Lung (tissue), 12 donors: ENCODE results near the gene ADGRG4. TPM values are rescaled to one million over a fixed set of nuclear protein-coding genes. Genes with fewer than 3 reads are reported as not detected.

Source experiments
- ATAC-seq: fragments of 200-7000 bp; cut with Tn5 transposase; one replicate; pipeline ENCODE4 v1.9.1; 2020; ENCODE audit warnings: moderate number of reproducible peaks; ENCODE audit not compliant: insufficient read depth, low FRiP score
- DNase-seq, 3 donors: peaks; one replicate each; pipeline ENCODE4 v3.0.0-alpha.2; 2013 to 2017
- H3K27ac ChIP-seq, 2 donors: one replicate each; pipeline ENCODE4 v1.5.1; 2013; ENCODE audit warnings: mild to moderate bottlenecking in 2 of 2, moderate library complexity in 2 of 2, control low read depth in 1 of 2, inconsistent platforms in 1 of 2, low read depth in 1 of 2, low read length in 1 of 2
- H3K27me3 ChIP-seq, 3 donors: one replicate each; pipeline ENCODE4 v1.5.1; 2013; ENCODE audit warnings: low read length in 2 of 3; ENCODE audit not compliant: control insufficient read depth in 3 of 3, insufficient read depth in 3 of 3
- H3K36me3 ChIP-seq, 4 donors: one replicate each; pipeline ENCODE4 v1.5.1; 2013; ENCODE audit warnings: low read length in 4 of 4, mild to moderate bottlenecking in 1 of 4, moderate library complexity in 1 of 4; ENCODE audit not compliant: control insufficient read depth in 4 of 4, insufficient read depth in 4 of 4
- H3K4me1 ChIP-seq, 5 donors: one replicate each; pipeline ENCODE4 v1.5.1; 2013; ENCODE audit warnings: low read length in 5 of 5, mild to moderate bottlenecking in 2 of 5, moderate library complexity in 1 of 5; ENCODE audit not compliant: control insufficient read depth in 5 of 5, insufficient read depth in 5 of 5
- H3K4me3 ChIP-seq: one replicate; pipeline ENCODE4 v1.5.1; 2013; ENCODE audit warnings: mild to moderate bottlenecking, control low read depth, moderate library complexity
- H3K9ac ChIP-seq, 2 donors: one replicate each; pipeline ENCODE4 v1.5.1; 2013; ENCODE audit warnings: low read length in 2 of 2, control low read depth in 1 of 2; ENCODE audit not compliant: insufficient read depth in 1 of 2
- H3K9me3 ChIP-seq, 4 donors: one replicate each; pipeline ENCODE4 v1.5.1; 2013; ENCODE audit warnings: low read length in 3 of 4, mild to moderate bottlenecking in 1 of 4, moderate library complexity in 1 of 4; ENCODE audit not compliant: control insufficient read depth in 4 of 4, insufficient read depth in 3 of 4
- CTCF ChIP-seq: IDR thresholded peaks from 2 replicates; pipeline ENCODE4 v1.5.1; 2012; ENCODE audit warnings: mild to moderate bottlenecking; ENCODE audit errors: control extremely low read depth, extremely low read depth
- WGBS, 2 donors: extraction: QIAGEN DNeasy Blood & Tissue Kit; methylation state at CpG; one replicate each; pipeline ENCODE4 v1.1.7; 2013; 5-methylcytosine and 5-hydroxymethylcytosine counted together
- polyA plus RNA-seq, 2 donors: library from polyadenylated mRNA; stranded (reverse); fragments of 200-250 nt; gene quantifications; one replicate each; pipeline ENCODE4 v1.2.1, GENCODE V29; 2013
- total RNA-seq, 2 donors: library from RNA; depleted of rRNA in 1 of 2; stranded (reverse); fragments of >200 nt in 1 of 2; gene quantifications; one replicate each; pipeline ENCODE4 v1.2.1, GENCODE V29; 2014 to 2021
- donor health status: control.
- donor health status: control.
- donor health status: Bipolar disorder and iron deficiency.
- donor health status: healthy.
- donor health status: DM: yes; HTN: yes; CAD: no.

The ADGRG4 gene
- total and polyA plus RNA-seq, 4 donors: 0.03 to 0.06 TPM; not detected in 2

- Histone ChIP-seq H3K27me3 (peaks cover 0 to 7% (median 0%) of the 10 kb centered on the region in 3 donors), H3K9me3 (peaks cover 0 to 4% (median 0%) of the 10 kb centered on the region in 4 donors), H3K27ac (no peak overlapping the region), H3K4me1 (peaks cover 0 to 2% (median 0%) of the 10 kb centered on the region in 5 donors), H3K9ac (no peak overlapping the region), H3K36me3 (no peaks in the 10 kb centered on the region), H3K4me3 (no peak overlapping the region)
- no peak for TF ChIP-seq CTCF
- no peak for ATAC-seq
- 81 to 86% methylated on average over 2 of the region's 2 CpGs for WGBS, 2 donors
- DNase-seq: no peak
Measured at GRCh38 chrX:136318156-136318555, 17.4 kb downstream of the ADGRG4 start.

GRCh38 chrX:136318895-136319597 is 18.3 kb downstream of the ADGRG4 start:
- no peak overlapping the region for H3K27ac ChIP-seq
- ATAC-seq (no peak), DNase-seq (no peak)
- H3K9ac ChIP-seq: no peak overlapping the region
- H3K9me3 ChIP-seq: peaks cover 0 to 4% (median 0%) of the 10 kb centered on the region in 4 donors
- H3K36me3 ChIP-seq: no peaks in the 10 kb centered on the region
- WGBS, 2 donors: 69 to 96% methylated on average over 6 to 8 of the region's 8 CpGs
- H3K4me1 ChIP-seq: peaks cover 0 to 2% (median 0%) of the 10 kb centered on the region in 5 donors
- no peak overlapping the region for H3K4me3 ChIP-seq
- H3K27me3 ChIP-seq: peaks cover 0 to 7% (median 0%) of the 10 kb centered on the region in 3 donors
- no peak for TF ChIP-seq CTCF

- Histone ChIP-seq H3K36me3 (no peaks in the 10 kb centered on the region), H3K4me1 (peaks cover 0 to 2% (median 0%) of the 10 kb centered on the region in 5 donors), H3K9ac (no peak overlapping the region), H3K4me3 (no peak overlapping the region), H3K27ac (no peak overlapping the region), H3K27me3 (peaks cover 0 to 7% (median 0%) of the 10 kb centered on the region in 3 donors), H3K9me3 (peaks cover 0 to 4% (median 0%) of the 10 kb centered on the region in 4 donors)
- no peak for DNase-seq
- no peak for ATAC-seq
- TF ChIP-seq CTCF: no peak
Measured at GRCh38 chrX:136319600-136319999, 18.8 kb downstream of the ADGRG4 start.

GRCh38 chrX:136321532-136321931 is 20.8 kb downstream of the ADGRG4 start:
- TF ChIP-seq CTCF: no peak
- ATAC-seq: no peak
- Histone ChIP-seq H3K9me3 (no peaks in the 10 kb centered on the region), H3K27ac (no peak overlapping the region), H3K9ac (no peak overlapping the region), H3K4me3 (no peak overlapping the region), H3K4me1 (peaks cover 0 to 2% (median 0%) of the 10 kb centered on the region in 5 donors), H3K27me3 (peaks cover 0 to 7% (median 4%) of the 10 kb centered on the region in 3 donors), H3K36me3 (no peaks in the 10 kb centered on the region)
- 68 to 78% methylated on average over 3 of the region's 3 CpGs for WGBS, 2 donors
- DNase-seq: no peak
